HuH-7.5 (cell line): ENCODE data around the gene HAGH.

Source experiments
- DNase-seq: peaks from one replicate; pipeline ENCODE4 v3.0.0; 2011; ENCODE audit warnings: low spot score

The HAGH gene

DNA sequence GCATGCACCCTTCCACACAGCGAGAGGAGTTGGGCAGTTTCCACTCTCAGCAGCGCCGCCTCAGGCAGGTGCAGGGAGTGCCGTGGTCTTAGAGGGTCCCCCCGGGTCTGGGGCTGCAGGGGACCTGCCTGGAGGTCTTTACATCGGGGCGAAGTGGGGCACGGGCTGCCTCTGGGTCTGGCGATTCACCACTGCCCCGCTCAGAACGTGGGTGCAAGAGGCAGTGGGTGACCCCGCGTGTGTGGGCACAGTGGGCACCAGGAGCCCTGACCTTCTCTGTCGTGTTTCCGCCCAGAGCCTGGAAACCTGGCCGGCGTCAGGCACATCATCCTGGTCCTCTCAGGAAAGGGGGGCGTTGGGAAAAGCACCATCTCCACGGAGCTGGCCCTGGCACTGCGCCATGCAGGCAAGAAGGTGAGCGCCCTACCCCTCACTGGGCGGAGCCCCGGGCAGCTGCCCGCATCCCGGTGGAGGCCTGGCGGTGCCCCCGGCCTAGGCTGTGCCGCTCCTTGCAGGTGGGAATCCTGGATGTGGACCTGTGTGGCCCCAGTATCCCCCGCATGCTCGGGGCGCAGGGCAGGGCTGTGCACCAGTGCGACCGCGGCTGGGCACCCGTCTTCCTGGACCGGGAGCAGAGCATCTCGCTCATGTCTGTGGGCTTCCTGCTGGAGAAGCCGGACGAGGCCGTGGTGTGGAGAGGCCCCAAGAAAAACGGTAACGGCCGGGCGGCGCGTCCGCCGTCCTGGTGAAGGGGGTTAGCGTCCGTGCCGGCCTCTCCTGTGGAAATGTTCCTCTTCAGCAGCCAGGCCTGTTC, 40.2 kb downstream of the HAGH start:
- no peak for DNase-seq

DNA sequence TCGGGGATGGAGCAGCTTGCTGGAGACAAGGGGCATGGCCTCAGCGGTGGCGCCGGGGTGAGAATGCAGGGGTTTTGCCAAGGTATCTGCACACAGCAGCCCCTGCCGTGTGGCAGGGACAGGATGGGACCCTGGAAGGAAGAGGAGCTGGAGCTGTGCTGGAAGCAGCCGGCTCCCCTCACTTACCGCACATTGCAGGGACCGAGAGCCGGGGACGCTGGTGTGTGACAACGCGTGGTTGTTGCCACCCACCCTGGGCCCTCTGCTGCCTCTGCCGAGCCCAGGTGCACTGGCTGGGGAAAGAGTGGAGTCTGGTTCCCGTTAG, 40.8 kb downstream of the HAGH start:
- no peak for DNase-seq

- DNase-seq: no peak
These were observed 41.4 kb downstream of the HAGH start for GRCh38 chr16:1784977-1785845.

- DNase-seq: peak; percentile 100
These were observed 44.0 kb downstream of the HAGH start, which contains the start of the genes NUBP2 and SPSB3 for GRCh38 chr16:1782408-1783264. NUBP2 (plus strand) TSS chr16:1782960; CDS start chr16:1783021, 61 bp downstream. SPSB3 (minus strand) TSS chr16:1782571; CDS start chr16:1781483, 1,088 bp downstream.

GRCh38 chr16:1781758-1782407, 44.7 kb downstream of the HAGH start:
- no peak for DNase-seq

- DNase-seq: no peak
These were observed 45.4 kb downstream of the HAGH start for GRCh38 chr16:1781254-1781653.

- no peak for DNase-seq
These were observed 46.0 kb downstream of the HAGH start for GRCh38 chr16:1780677-1781072.

DNA sequence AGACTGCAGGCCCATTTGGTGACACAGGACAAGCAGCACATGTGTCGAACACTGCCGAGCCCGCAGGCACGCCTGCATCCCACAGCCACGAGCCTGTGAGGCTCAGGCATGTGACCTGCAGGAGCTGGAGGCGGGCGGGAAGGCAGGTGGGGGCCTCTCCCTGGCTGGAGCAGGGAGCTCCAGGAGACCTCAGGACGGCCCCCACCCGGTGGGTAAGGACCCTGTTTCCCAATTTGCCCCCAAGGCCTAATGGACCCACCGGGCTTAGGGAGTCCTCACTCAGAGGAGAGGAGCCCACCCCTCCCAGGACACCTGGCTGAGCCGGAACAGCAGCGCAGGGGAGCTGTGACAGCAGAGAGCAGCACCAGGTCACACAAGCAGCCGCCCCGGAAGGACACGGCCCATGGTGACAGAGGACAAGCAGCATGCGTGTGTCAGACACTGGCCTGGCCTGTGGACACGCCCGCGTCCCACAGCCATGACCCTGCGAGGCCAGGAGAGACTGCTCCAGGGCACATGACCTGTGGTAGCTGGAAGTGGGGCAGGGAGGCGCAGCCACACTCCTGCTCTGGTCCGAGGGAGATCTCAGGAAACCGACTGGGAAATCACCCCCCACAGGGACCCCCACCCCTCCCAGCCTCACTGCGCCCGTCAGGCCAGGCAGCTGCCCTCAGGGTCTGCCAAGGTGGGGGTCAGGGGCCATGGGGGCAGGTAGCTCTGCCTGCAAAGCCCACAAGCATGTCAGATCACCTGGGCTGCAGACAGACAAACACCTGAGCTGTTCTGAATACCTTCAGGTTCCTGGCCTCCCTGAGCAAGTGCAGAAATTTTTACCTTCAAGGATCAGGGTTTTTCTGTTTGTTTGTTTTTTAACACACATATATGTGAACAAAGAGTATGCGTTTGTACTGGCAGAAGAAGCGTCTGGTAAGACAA, 46.6 kb downstream of the HAGH start:
- no peak for DNase-seq

- no peak for DNase-seq
These were observed 47.4 kb downstream of the HAGH start for GRCh38 chr16:1779234-1779701.

DNA sequence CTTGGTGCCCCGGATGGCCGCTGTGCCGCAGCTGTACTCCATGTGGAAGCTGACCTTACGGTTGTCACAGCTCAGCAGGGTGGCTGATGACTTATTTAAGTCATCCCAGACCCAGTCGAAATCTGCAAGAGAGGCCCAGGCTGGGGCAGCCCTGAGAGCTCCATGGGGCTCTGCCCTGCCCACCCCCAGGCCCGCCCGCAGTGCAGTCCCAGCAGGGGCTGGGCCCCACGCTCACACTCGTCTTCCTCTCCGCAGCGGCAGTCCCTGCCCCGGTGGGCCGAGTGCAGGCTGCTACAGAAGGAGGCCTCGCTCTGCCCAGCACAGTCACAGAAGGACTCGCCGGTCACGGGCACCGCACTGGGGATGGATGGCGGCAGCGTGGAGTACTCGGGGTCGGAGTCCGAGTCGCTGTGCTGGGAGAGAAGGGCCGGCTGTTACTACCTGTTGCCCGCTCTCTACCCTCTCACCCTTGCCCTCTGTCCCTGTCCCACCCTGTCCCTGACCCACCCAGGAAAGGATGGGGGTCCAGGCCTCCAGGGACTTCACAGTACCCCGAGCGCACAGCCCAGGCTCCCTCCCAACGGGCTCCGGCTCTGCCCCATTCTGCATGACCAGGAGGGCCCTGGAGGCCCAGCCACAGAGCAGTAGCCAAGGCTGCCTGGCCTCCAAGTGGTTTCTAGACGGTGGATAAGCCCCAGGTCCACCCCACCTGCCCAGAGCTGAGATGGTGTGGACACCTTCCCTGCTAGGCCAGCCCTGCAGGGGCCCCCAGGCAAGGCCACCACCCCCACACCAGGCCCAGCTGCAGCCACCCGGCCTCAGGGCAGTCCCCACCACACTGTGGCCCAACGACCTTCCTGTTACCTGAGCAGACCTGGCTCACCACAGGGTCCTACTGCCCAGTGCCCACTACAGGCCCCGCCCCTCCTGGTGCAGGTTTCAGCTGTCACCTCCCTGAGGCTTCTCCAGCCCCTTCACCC, 48.1 kb downstream of the HAGH start:
- no peak for DNase-seq

DNA sequence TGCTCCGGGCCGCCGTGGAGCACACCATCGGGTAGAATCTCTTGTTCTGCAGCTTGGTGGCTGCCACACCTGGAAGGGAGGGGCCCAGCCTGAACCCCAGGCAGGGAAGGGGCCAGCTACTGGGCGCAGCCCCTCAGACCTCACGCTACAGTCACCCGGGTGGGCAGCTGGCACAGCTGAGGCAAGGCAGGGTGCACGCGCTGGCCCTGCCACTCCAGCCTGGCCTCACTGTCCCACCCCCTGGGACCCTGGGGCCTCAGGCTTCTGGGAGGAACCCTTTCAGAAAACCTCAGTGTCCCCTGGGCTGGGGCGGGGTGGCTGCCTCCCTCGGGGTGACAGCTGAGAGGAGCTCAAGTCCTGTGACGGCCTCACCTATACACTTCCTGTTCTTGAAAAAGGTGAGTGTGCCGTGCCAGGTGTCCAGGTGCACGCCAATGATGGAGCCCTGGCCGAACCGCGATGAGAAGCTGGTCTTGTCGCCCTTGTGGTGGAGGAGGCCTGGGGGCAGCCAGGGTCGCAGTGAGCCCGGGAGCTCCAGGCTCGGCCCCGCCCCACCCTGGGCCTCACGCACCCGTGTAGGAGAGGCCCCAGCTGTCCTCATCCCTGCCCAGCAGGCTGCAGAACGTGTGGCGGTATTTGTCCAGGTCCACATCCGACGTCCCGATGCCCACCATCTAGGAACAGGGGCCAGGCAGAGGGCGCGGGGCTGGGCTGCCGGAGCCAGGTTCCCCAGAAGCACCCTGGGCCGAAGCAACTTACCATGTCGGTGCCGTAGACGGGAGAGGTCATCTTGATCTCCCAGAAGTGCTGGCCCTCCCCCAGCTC, 49.0 kb downstream of the HAGH start:
- DNase-seq: no peak

DNA sequence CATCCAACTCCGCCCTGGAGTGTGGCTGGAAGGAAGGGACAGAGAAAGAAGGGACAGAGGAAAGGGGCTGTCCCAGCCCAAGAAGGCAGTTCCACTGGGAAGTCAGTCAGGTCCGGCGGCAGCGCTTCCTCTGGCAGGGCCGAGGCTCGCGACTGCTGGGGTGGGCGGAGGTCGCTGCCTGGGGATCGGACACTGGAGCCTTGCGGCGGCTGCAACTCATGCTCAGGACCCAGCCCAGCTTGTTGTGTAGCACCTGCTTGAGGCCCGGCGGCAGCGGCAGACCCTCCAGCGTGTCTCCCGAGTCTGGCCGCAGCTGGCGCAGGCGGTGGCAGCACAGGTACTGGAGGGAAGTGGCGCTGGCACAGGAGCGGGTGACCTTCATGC, 49.6 kb downstream of the HAGH start:
- DNase-seq: no peak

DNA sequence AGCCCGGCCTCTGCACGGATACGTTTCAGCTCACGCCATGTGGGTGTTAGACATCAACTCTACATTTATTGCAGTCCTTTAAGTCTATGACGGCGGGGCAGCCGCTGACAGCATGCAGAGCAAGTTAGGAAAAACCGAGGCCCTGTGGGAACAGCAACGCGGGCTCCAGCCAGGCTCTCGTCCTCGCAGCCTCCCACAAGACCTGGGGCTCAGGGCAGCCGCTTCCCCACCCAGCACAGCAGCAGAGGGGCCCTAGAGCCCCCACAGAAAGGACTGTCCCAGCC, 50.0 kb downstream of the HAGH start:
- no peak for DNase-seq

- no peak for DNase-seq
These were observed 50.6 kb downstream of the HAGH start for GRCh38 chr16:1775846-1776671.

- DNase-seq: no peak
These were observed 51.4 kb downstream of the HAGH start for GRCh38 chr16:1775006-1775845.

- no peak for DNase-seq
These were observed 52.2 kb downstream of the HAGH start for GRCh38 chr16:1774448-1774780.
